Left colon (tissue), 2 donors: ENCODE results near the gene SEC22A. TPM values are rescaled to one million over a fixed set of nuclear protein-coding genes. Genes with fewer than 3 reads are reported as not detected.

ENCODE experiments used
- ATAC-seq: fragments of 200-7000 bp; cut with Tn5 transposase; one replicate; pipeline ENCODE4 v1.9.1; 2020; ENCODE audit warnings: mild to moderate bottlenecking, moderate library complexity
- DNase-seq, 2 donors: peaks; one replicate each; pipeline ENCODE4 v3.0.0-alpha.2; 2020
- intact Hi-C, 2 donors: fragments of 100-400 bp; cut with DNase I in 1 of 2; cut with micrococcal nuclease in 1 of 2; formaldehyde crosslinking; loops; one replicate each; pipeline versions ENCODE4 v1.11.2 to v1.14.0; 2022; cut with DNase I, micrococcal nuclease
- microRNA-seq, 2 donors: library from miRNA; unstranded; fragments of <30 nt; microRNA quantifications; one replicate each; pipeline versions ENCODE4 v1.1.0 to v1.2.0, GENCODE V29; 2020
- total RNA-seq, 2 donors: library from RNA; stranded (reverse); fragmentation: NEBNext Ultra II Directional; extraction: Animal tissue kit (Norgen Biotek cat#: 25700); gene quantifications; one replicate each; pipeline ENCODE4 v1.2.1, GENCODE V29; 2021
- donor health status: DM: no; HTN: no; CAD: no.
- donor health status: DM: yes; HTN: yes; CAD: no.

SEC22A gene
- total RNA-seq, 2 donors from 2014 or later, result 10.4 to 12.3 TPM

DNA sequence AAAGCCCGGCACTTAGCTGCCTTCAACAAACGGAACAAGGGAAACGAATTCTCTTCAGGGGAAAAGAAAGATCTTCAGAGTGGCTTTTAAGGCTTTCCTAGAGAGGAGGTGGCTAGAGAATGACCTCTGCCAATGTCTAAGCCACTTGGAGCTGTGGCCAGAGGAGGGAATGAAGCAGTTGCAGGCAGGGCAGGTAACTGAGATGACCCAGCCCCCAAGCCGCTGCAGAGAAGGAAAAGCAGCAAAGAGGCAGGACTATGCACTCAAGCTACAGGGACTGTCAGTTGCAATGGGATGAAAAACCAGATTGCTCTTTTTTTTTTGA, 113.5 kb downstream of the SEC22A start:
- DNase-seq, result no peak
- intact Hi-C loops, result no loop called here
- ATAC-seq, result no peak

DNA sequence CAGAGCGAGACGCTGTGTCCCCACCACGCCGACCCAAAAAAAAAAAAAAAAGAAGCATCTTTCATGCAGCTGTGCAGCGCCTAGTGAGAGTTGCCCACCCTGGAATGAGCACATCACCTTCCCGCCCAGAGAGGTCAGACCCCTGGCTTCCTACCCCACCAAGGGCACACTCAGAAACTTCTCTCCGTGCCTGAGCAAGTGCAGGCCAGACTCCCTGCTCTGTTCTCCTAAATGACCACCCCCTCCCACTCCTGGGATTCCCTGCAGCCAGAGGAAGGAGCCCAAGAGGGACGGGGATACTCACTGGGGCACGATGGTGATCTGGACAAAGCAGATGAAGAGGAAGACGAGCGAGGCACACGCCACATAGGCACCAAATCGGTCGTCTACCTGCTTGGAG, 116.0 kb downstream of the SEC22A start:
- ATAC-seq (no peak), DNase-seq (no peak)
- intact Hi-C loops, result no loop called here

DNA sequence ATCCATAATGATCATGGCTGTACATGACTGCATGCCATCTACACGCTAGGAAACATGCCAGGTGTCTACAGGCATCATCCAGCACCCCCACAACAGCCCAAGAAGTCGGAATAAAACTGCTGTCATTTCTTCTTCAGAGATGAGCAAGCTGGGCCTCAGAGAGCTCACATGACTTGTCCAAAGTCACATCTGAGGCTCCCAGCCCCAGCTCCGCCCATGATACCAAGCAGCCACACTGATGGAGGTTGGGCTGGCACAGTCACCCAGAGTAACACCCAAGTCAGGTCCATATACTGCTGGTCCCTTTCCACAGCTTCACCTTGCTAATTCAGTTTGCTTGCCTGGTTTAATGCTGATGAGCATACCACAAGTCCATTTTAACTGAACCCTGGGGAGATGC, 116.6 kb downstream of the SEC22A start:
- no peak for ATAC-seq
- DNase-seq, result no peak
- intact Hi-C loops, result no loop called here

DNA sequence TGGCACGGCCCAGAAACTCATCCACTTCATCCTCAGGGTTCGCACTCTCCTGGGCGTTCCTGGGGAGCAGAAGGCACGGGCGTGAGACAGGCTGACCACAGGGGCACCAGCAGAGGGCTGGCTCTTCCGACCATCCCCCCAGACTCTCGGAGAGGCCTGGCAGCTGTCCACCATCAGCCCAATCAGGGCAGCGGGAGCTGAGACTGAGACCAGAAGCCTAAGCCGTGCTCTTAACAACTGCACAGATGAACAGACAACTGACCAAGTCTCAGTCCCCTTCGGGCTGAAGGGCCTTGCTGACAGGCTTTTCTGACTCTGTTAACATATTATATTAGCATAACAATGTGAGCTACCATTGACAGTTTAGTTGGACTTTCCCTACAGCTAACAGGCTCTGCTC, 118.0 kb downstream of the SEC22A start:
- intact Hi-C loops, result no loop called here
- no peak for ATAC-seq
- DNase-seq, result no peak

DNA sequence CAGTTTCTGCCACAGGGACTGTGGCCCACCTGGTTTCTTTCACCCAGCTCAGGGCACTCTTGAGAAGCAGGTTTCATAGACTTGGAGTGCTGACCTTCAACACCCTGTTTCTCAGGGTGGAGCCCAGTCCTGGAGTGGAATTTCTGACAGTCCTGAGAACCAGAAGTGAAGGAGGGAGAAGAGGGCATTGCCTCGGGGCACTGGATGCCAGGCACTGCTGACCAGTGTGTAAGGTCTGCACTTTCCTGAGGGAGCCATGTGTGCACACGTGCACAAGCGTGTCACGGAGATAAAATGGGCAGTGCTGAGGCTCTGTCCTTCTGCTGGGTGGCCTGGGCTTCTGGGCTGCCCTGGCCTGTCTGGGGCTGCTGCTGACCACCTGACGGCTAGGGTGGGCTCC, 118.5 kb downstream of the SEC22A start:
- intact Hi-C loops, result no loop called here

DNA sequence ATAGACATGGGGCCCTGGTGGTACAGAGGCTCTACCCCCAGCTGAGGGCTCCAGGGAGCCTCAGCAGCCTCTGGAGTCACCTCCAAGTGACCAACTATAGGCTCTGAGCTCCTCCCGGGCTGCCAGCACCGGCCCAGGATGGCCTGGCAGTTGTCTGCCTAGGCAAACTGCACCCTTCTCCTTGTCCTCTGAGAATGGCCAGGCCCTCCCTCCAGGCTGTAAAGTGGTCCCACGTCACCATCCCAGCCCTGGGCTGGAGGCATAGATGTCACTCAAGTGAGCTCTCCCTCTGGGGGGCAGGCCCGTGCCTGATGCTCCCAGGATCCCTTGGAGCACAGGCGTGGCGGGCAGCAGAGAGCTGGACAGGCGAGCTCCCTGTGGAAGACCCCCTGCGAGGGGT, 120.1 kb downstream of the SEC22A start:
- intact Hi-C loops, result no loop called here
- ATAC-seq, result no peak
- DNase-seq, result no peak

More for the DNA sequence above, 118.5 kb downstream of the SEC22A start:
- ATAC-seq (no peak), DNase-seq (no peak)

DNA sequence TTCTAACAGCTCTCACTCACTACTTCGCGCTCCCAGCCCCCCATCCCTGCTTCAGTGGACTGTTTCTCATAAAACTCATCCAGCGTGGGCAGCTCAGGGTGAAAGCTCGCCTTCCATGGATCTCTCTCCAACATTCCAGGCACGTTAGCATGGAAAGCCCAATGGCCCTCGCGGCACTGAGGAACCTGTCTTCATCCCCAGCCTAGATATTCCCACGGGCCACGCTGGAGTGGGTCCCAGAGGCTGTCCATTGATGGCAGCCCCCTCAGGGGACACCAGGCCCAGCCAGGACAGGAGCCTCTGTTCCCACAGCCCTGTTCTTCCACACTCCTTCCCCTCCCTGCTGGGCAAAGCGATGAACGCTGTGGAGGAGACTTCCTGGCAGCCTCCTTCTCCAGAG, 121.1 kb downstream of the SEC22A start:
- DNase-seq (no peak), ATAC-seq (no peak)
- intact Hi-C loops, result no loop called here

Small RNA genes lying within 50 kb of the gene (microRNA-seq; reads per million reads assigned to microRNA genes)
- 0 to 1.4 reads per million in 2 donors for gene MIR7110

Other genes with a start within 250 kb of the SEC22A start
- gene SEMA5B, start 174.2 kb upstream of the SEC22A start, total RNA-seq, result under 1 TPM; 0.15 to 0.59 TPM
- 10 to 100 TPM; 34.7 to 37.7 TPM for gene PDIA5, start 134.9 kb upstream of the SEC22A start, total RNA-seq
- gene ADCY5, start 247.1 kb downstream of the SEC22A start, total RNA-seq, result 10 to 100 TPM in 1 of 2 donors, 1 to 10 TPM in 1; 4.5 to 17.4 TPM